CD14-positive monocyte (primary cell): ENCODE measurements around the gene PLXND1. TPM values are rescaled to one million over a fixed set of nuclear protein-coding genes. Genes with fewer than 3 reads are reported as not detected.

Experiments
- DNase-seq, 3 donors: peaks; one replicate each; pipeline ENCODE4 v3.0.0-alpha.2; 2011 to 2022
- H2AFZ ChIP-seq: 2 replicates; pipeline ENCODE4 v1.6.0; 2012; ENCODE audit warnings: mild to moderate bottlenecking, low read depth, low read length, inconsistent platforms; ENCODE audit not compliant: insufficient read depth, poor library complexity, severe bottlenecking
- H3K27ac ChIP-seq, 2 donors: 1 replicate in 1 of 2; 2 replicates in 1 of 2; pipeline ENCODE4 v1.5.1; 2012 to 2013; ENCODE audit warnings: low read length in 2 of 2, control low read depth in 1 of 2, inconsistent platforms in 1 of 2, low read depth in 1 of 2, mild to moderate bottlenecking in 1 of 2
- H3K27me3 ChIP-seq, 2 donors: one replicate each; pipeline versions ENCODE4 v1.6.0 to v1.6.1; 2011 to 2013; ENCODE audit warnings: low read length in 2 of 2; ENCODE audit not compliant: control insufficient read depth in 2 of 2, insufficient read depth in 2 of 2
- H3K36me3 ChIP-seq, 2 donors: replicated peaks in 1 of 2; 1 replicate in 1 of 2; 2 replicates in 1 of 2; pipeline versions ENCODE4 v1.5.1 to v1.6.1; 2012 to 2013; ENCODE audit warnings: low read length in 2 of 2, control low read depth in 1 of 2, inconsistent platforms in 1 of 2, mild to moderate bottlenecking in 1 of 2; ENCODE audit not compliant: insufficient read depth in 2 of 2, control insufficient read depth in 1 of 2
- H3K4me1 ChIP-seq, 2 donors: 1 replicate in 1 of 2; 2 replicates in 1 of 2; pipeline versions ENCODE4 v1.5.1 to v1.6.1; 2012 to 2013; ENCODE audit warnings: low read length in 2 of 2, control low read depth in 1 of 2, inconsistent platforms in 1 of 2, mild to moderate bottlenecking in 1 of 2, moderate library complexity in 1 of 2; ENCODE audit not compliant: insufficient read depth in 2 of 2, control insufficient read depth in 1 of 2
- H3K4me2 ChIP-seq: replicated peaks from 2 replicates; pipeline ENCODE3; 2012; ENCODE audit warnings: low read length, moderate library complexity, mild to moderate bottlenecking; ENCODE audit not compliant: poor library complexity, severe bottlenecking; ENCODE audit errors: extremely low read depth
- H3K4me3 ChIP-seq, 3 experiments: fragments of 200-600 bp in 1 of 3; sonication (generic) in 1 of 3; replicated peaks in 1 of 3; 1 replicate in 2 of 3; 2 replicates in 1 of 3; pipeline ENCODE4 v1.5.1; 2011 to 2013; ENCODE audit warnings: low read length in 3 of 3, mild to moderate bottlenecking in 3 of 3, control low read depth in 2 of 3, low read depth in 2 of 3, inconsistent platforms in 1 of 3, moderate library complexity in 1 of 3
- H3K79me2 ChIP-seq: 2 replicates; pipeline ENCODE4 v1.6.0; 2012; ENCODE audit warnings: mild to moderate bottlenecking, control low read depth, inconsistent platforms, low read length, moderate library complexity; ENCODE audit not compliant: insufficient read depth
- H3K9ac ChIP-seq: 2 replicates; pipeline ENCODE4 v1.6.0; 2017; ENCODE audit warnings: low read length, mild to moderate bottlenecking; ENCODE audit not compliant: insufficient read depth, poor library complexity, severe bottlenecking
- H3K9me3 ChIP-seq, 2 donors: replicated peaks in 1 of 2; 1 replicate in 1 of 2; 2 replicates in 1 of 2; pipeline versions ENCODE4 v1.5.1 to v1.6.1; 2012 to 2013; ENCODE audit warnings: low read length in 2 of 2, control low read depth in 1 of 2; ENCODE audit not compliant: control insufficient read depth in 1 of 2, insufficient read depth in 1 of 2
- H4K20me1 ChIP-seq: 2 replicates; pipeline ENCODE4 v1.6.0; 2012; ENCODE audit warnings: mild to moderate bottlenecking, low read length, control low read depth, moderate library complexity; ENCODE audit not compliant: insufficient read depth
- H3K27ac Mint-ChIP-seq, 7 donors: one replicate each; pipeline ENCODE4 v1.8.0; 2020; ENCODE audit warnings: mild to moderate bottlenecking in 7 of 7, mixed read lengths in 7 of 7, moderate library complexity in 6 of 7, inconsistent platforms in 2 of 7
- H3K27me3 Mint-ChIP-seq, 3 donors: one replicate each; pipeline ENCODE4 v1.8.0; 2021 to 2022; ENCODE audit warnings: low read depth in 3 of 3, mild to moderate bottlenecking in 3 of 3, mixed read lengths in 3 of 3, moderate library complexity in 3 of 3, inconsistent platforms in 1 of 3
- H3K36me3 Mint-ChIP-seq, 2 donors: one replicate each; pipeline ENCODE4 v1.8.0; 2020; ENCODE audit warnings: mixed read lengths in 2 of 2, inconsistent platforms in 1 of 2, mild to moderate bottlenecking in 1 of 2
- H3K4me1 Mint-ChIP-seq: one replicate; pipeline ENCODE4 v1.8.0; 2020; ENCODE audit warnings: mild to moderate bottlenecking, mixed read lengths
- H3K4me3 Mint-ChIP-seq, 2 donors: one replicate each; pipeline ENCODE4 v1.8.0; 2020; ENCODE audit warnings: mild to moderate bottlenecking in 2 of 2, mixed read lengths in 2 of 2, moderate library complexity in 1 of 2
- H3K9me3 Mint-ChIP-seq, 7 donors: one replicate each; pipeline ENCODE4 v1.8.0; 2020 to 2022; ENCODE audit warnings: mixed read lengths in 7 of 7, mild to moderate bottlenecking in 6 of 7, moderate library complexity in 6 of 7, inconsistent platforms in 2 of 7
- CTCF ChIP-seq: fragments of 200-600 bp; IDR thresholded peaks from one replicate; pipeline ENCODE4 v1.8.0; 2022; ENCODE audit warnings: antibody characterized with exemption, mild to moderate bottlenecking
- WGBS: methylation state at CpG from one replicate; pipeline ENCODE4 v1.1.5; 2013; ENCODE audit warnings: missing lambda C conversion rate; ENCODE audit not compliant: insufficient coverage; 5-methylcytosine and 5-hydroxymethylcytosine counted together
- intact Hi-C, 2 donors: fragments of 100-400 bp; cut with micrococcal nuclease; formaldehyde crosslinking; loops; one replicate each; pipeline versions ENCODE4 v1.15.0 to v1.15.1; 2023
- polyA plus RNA-seq, 3 donors: library from polyadenylated mRNA; depleted of rRNA in 1 of 3; unstranded in 2 of 3; stranded (reverse) in 1 of 3; fragments of 300-500 nt in 2 of 3; fragments of >200 nt in 1 of 3; fragmentation: Illumina TruSeq in 2 of 3; gene quantifications; 1 replicate in 2 of 3; 2 replicates in 1 of 3; pipeline ENCODE4 v1.2.3, GENCODE V29; 2012 to 2021

The PLXND1 gene
- polyA plus RNA-seq, 3 donors: 7.1 to 170 (median 9.9) TPM

- Histone ChIP-seq H3K27ac (peak overlapping the region; percentile 76 to 83), H4K20me1 (peaks cover 31% of the 10 kb centered on the region), H3K27me3 (peaks cover 0 to 9% of the 10 kb centered on the region in 2 donors), H2AFZ (peak overlapping the region; percentile 88), H3K36me3 (peaks cover 0 to under 1% of the 10 kb centered on the region in 2 donors), H3K4me1 (peaks cover 58 to 70% of the 10 kb centered on the region in 2 donors), H3K4me2 (peak overlapping the region; percentile 86), H3K79me2 (peaks cover 35% of the 10 kb centered on the region), H3K9me3 (no peaks in the 10 kb centered on the region), H3K9ac (peak overlapping the region; percentile 67), H3K4me3 (peak overlapping the region; percentile 45 to 80 (median 57))
- Mint-ChIP-seq H3K27ac (peak overlapping the region; percentile 85 to 96 (median 91)), H3K4me3 (peak overlapping the region; percentile 90 to 97), H3K36me3 (peaks cover 3 to 6% of the 10 kb centered on the region in 2 donors), H3K9me3 (peaks cover 0 to 2% (median 0%) of the 10 kb centered on the region in 7 donors), H3K27me3 (peaks cover 14 to 28% (median 14%) of the 10 kb centered on the region in 3 donors), H3K4me1 (peaks cover 56% of the 10 kb centered on the region)
- TF ChIP-seq CTCF: no peak
- intact Hi-C loops: loop anchor here in 1 of 2 donors (5.0 kb wide), 1 partner anchor 80 kb away; the partner anchor contains the start of gene RHO
- no peak for DNase-seq
- WGBS: 63% methylated on average over 17 of the region's 18 CpGs
Measured at GRCh38 chr3:129607391-129608068, 1.1 kb upstream of the PLXND1 start.

- H3K36me3 ChIP-seq: peaks cover 0 to 14% of the 10 kb centered on the region in 2 donors
- under 1% methylated on average over 98 of the region's 98 CpGs for WGBS
- Mint-ChIP-seq H3K4me3 (peak overlapping the region; percentile 97 to 99), H3K27ac (peak overlapping the region in 6 of 7 donors; percentile 65 to 87 (median 78)), H3K36me3 (peaks cover 11 to 21% of the 10 kb centered on the region in 2 donors), H3K9me3 (peaks cover 0 to 2% (median 0%) of the 10 kb centered on the region in 7 donors), H3K27me3 (peaks cover 14 to 28% (median 14%) of the 10 kb centered on the region in 3 donors), H3K4me1 (peaks cover 60% of the 10 kb centered on the region)
- H2AFZ ChIP-seq: peak overlapping the region; percentile 65
- no peaks in the 10 kb centered on the region for H3K9me3 ChIP-seq
- peak overlapping the region; percentile 93 for H3K4me2 ChIP-seq
- H3K79me2 ChIP-seq: peaks cover 49% of the 10 kb centered on the region
- peak overlapping the region; percentile 62 for H3K9ac ChIP-seq
- DNase-seq: peak in 1 of 3 donors; percentile 42
- H3K27ac ChIP-seq: peak overlapping the region in 1 of 2 donors; percentile 58
- H3K4me1 ChIP-seq: peaks cover 59 to 71% of the 10 kb centered on the region in 2 donors
- intact Hi-C loops: loop anchor here in 1 of 2 donors (5.0 kb wide), 1 partner anchor 79 kb away; the partner anchor contains the start of gene RHO
- peak overlapping the region; percentile 45 to 86 (median 58) for H3K4me3 ChIP-seq
- no peak for TF ChIP-seq CTCF
- peaks cover 0 to 9% of the 10 kb centered on the region in 2 donors for H3K27me3 ChIP-seq
- peaks cover 45% of the 10 kb centered on the region for H4K20me1 ChIP-seq
Measured at GRCh38 chr3:129605922-129606635, 397 bp downstream of the PLXND1 start.
